ENCODE data around the gene RNF151.

- TF ChIP-seq, protein P1, sequence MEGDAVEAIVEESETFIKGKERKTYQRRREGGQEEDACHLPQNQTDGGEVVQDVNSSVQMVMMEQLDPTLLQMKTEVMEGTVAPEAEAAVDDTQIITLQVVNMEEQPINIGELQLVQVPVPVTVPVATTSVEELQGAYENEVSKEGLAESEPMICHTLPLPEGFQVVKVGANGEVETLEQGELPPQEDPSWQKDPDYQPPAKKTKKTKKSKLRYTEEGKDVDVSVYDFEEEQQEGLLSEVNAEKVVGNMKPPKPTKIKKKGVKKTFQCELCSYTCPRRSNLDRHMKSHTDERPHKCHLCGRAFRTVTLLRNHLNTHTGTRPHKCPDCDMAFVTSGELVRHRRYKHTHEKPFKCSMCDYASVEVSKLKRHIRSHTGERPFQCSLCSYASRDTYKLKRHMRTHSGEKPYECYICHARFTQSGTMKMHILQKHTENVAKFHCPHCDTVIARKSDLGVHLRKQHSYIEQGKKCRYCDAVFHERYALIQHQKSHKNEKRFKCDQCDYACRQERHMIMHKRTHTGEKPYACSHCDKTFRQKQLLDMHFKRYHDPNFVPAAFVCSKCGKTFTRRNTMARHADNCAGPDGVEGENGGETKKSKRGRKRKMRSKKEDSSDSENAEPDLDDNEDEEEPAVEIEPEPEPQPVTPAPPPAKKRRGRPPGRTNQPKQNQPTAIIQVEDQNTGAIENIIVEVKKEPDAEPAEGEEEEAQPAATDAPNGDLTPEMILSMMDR (IDR thresholded peaks at IDR 0.05 in 2 of 3, conservative IDR thresholded peaks at IDR 0.05 in 1 of 3; ENCODE audit: control insufficient read depth in 2 of 3, extremely low read depth in 1 of 3, insufficient read depth in 1 of 3, low read depth in 3 of 3, low read length in 3 of 3), result no peak
- TF ChIP-seq KAT2A (conservative IDR thresholded peaks at IDR 0.05; ENCODE audit: control insufficient read depth, low read depth, low read length), result no peak
Measured at GRCh38 chr16:1938910-1939309, 27.7 kb upstream of the RNF151 start.

Data from GM12878 (cell line).